Immature natural killer cell (primary cell): ENCODE measurements around the gene TEKT4. TPM values are rescaled to one million over a fixed set of nuclear protein-coding genes. Genes with fewer than 3 reads are reported as not detected.
"Not testable (repeated sequence)": the region's sequence is repeated elsewhere in the genome, so short reads cannot be mapped to it uniquely, and the experiment has no call there.

Source experiments
- DNase-seq, 3 donors: peaks; one replicate each; pipeline ENCODE4 v3.0.0; 2022; ENCODE audit warnings: mixed read lengths in 1 of 3
- H3K27ac Mint-ChIP-seq, 6 donors: one replicate each; pipeline ENCODE4 v1.8.0; 2020; ENCODE audit warnings: mixed read lengths in 6 of 6, mild to moderate bottlenecking in 5 of 6, inconsistent platforms in 4 of 6, moderate library complexity in 3 of 6
- H3K27me3 Mint-ChIP-seq, 3 donors: one replicate each; pipeline ENCODE4 v1.8.0; 2020 to 2021; ENCODE audit warnings: low read depth in 3 of 3, mild to moderate bottlenecking in 3 of 3, mixed read lengths in 3 of 3, moderate library complexity in 3 of 3, inconsistent platforms in 1 of 3
- H3K36me3 Mint-ChIP-seq, 3 donors: one replicate each; pipeline ENCODE4 v1.8.0; 2020; ENCODE audit warnings: mixed read lengths in 3 of 3, inconsistent platforms in 2 of 3, mild to moderate bottlenecking in 2 of 3
- H3K4me1 Mint-ChIP-seq, 2 donors: one replicate each; pipeline ENCODE4 v1.8.0; 2020; ENCODE audit warnings: inconsistent platforms in 2 of 2, mild to moderate bottlenecking in 2 of 2, mixed read lengths in 2 of 2, moderate library complexity in 1 of 2
- H3K4me3 Mint-ChIP-seq, 5 donors: one replicate each; pipeline ENCODE4 v1.8.0; 2020; ENCODE audit warnings: mild to moderate bottlenecking in 5 of 5, mixed read lengths in 5 of 5, inconsistent platforms in 3 of 5, moderate library complexity in 3 of 5
- H3K9me3 Mint-ChIP-seq, 6 donors: one replicate each; pipeline ENCODE4 v1.8.0; 2020; ENCODE audit warnings: mild to moderate bottlenecking in 6 of 6, mixed read lengths in 6 of 6, inconsistent platforms in 4 of 6, moderate library complexity in 3 of 6
- polyA plus RNA-seq, 3 donors: library from polyadenylated mRNA; unstranded; fragments of 300-500 nt; fragmentation: Illumina TruSeq; gene quantifications; one replicate each; pipeline ENCODE4 v1.2.3, GENCODE V29; 2021

Gene TEKT4
- polyA plus RNA-seq, 3 donors from 2014 or later = not detected

- H3K36me3 Mint-ChIP-seq = no peaks in the 10 kb centered on the region
- no peak overlapping the region for H3K27ac Mint-ChIP-seq
- H3K9me3 Mint-ChIP-seq = no peaks in the 10 kb centered on the region
- H3K4me1 Mint-ChIP-seq = no peaks in the 10 kb centered on the region
- no peak for DNase-seq
- no peak overlapping the region for H3K4me3 Mint-ChIP-seq
- H3K27me3 Mint-ChIP-seq = peaks cover 0 to 6% (median 1%) of the 10 kb centered on the region in 3 donors
Observed at GRCh38 chr2:94872676-94873361, 1.6 kb downstream of the TEKT4 start.

GRCh38 chr2:94873362-94874276 lies 2.4 kb downstream of the TEKT4 start:
- Mint-ChIP-seq H3K9me3 (no peaks in the 10 kb centered on the region), H3K4me3 (no peak overlapping the region), H3K27ac (no peak overlapping the region), H3K4me1 (no peaks in the 10 kb centered on the region), H3K36me3 (no peaks in the 10 kb centered on the region), H3K27me3 (peaks cover 0 to 6% (median 1%) of the 10 kb centered on the region in 3 donors)
- DNase-seq = no peak

GRCh38 chr2:94874277-94874997 lies 3.2 kb downstream of the TEKT4 start:
- Mint-ChIP-seq H3K36me3 (no peaks in the 10 kb centered on the region), H3K9me3 (no peaks in the 10 kb centered on the region), H3K27ac (no peak overlapping the region), H3K27me3 (peaks cover 0 to 2% (median 1%) of the 10 kb centered on the region in 3 donors), H3K4me3 (no peak overlapping the region), H3K4me1 (no peaks in the 10 kb centered on the region)
- peak in 2 of 3 donors; percentile 12 to 18 for DNase-seq

- no peaks in the 10 kb centered on the region for H3K9me3 Mint-ChIP-seq
Observed at GRCh38 chr2:94875064-94875819, 4.0 kb downstream of the TEKT4 start.

GRCh38 chr2:94875820-94876522 lies 4.7 kb downstream of the TEKT4 start:
- peaks cover 0 to 1% (median under 1%) of the 10 kb centered on the region in 3 donors for H3K27me3 Mint-ChIP-seq
- H3K4me1 Mint-ChIP-seq = no peaks in the 10 kb centered on the region
- H3K36me3 Mint-ChIP-seq = no peaks in the 10 kb centered on the region
- no peak for DNase-seq
- no peak overlapping the region for H3K4me3 Mint-ChIP-seq
- H3K27ac Mint-ChIP-seq = no peak overlapping the region
- no peaks in the 10 kb centered on the region for H3K9me3 Mint-ChIP-seq

More at GRCh38 chr2:94875064-94875819, 4.0 kb downstream of the TEKT4 start:
- Mint-ChIP-seq H3K4me3 (no peak overlapping the region), H3K27me3 (peaks cover 0 to 2% (median 1%) of the 10 kb centered on the region in 3 donors), H3K4me1 (no peaks in the 10 kb centered on the region), H3K36me3 (no peaks in the 10 kb centered on the region), H3K27ac (no peak overlapping the region)
- no peak for DNase-seq

- H3K36me3 Mint-ChIP-seq = no peaks in the 10 kb centered on the region
- peaks cover 0 to 1% (median 0%) of the 10 kb centered on the region in 3 donors for H3K27me3 Mint-ChIP-seq
- no peaks in the 10 kb centered on the region for H3K4me1 Mint-ChIP-seq
- H3K27ac Mint-ChIP-seq = no peak overlapping the region
- no peak overlapping the region for H3K4me3 Mint-ChIP-seq
- no peak for DNase-seq
- H3K9me3 Mint-ChIP-seq = no peaks in the 10 kb centered on the region
Observed at GRCh38 chr2:94876523-94876863, 5.3 kb downstream of the TEKT4 start.

GRCh38 chr2:94877129-94877528 lies 5.9 kb downstream of the TEKT4 start:
- peaks cover 0 to 1% (median 0%) of the 10 kb centered on the region in 3 donors for H3K27me3 Mint-ChIP-seq
- DNase-seq = no peak
- H3K36me3 Mint-ChIP-seq = no peaks in the 10 kb centered on the region
- H3K27ac Mint-ChIP-seq = no peak overlapping the region
- H3K4me3 Mint-ChIP-seq = no peak overlapping the region
- H3K4me1 Mint-ChIP-seq = no peaks in the 10 kb centered on the region
- H3K9me3 Mint-ChIP-seq = no peaks in the 10 kb centered on the region

GRCh38 chr2:94878575-94878974 lies 7.3 kb downstream of the TEKT4 start:
- H3K27ac Mint-ChIP-seq, H3K4me1 Mint-ChIP-seq, H3K4me3 Mint-ChIP-seq, H3K36me3 Mint-ChIP-seq, H3K9me3 Mint-ChIP-seq, DNase-seq, H3K27me3 Mint-ChIP-seq: not testable (repeated sequence)

- no peaks in the 10 kb centered on the region for H3K27me3 Mint-ChIP-seq
- H3K36me3 Mint-ChIP-seq = no peaks in the 10 kb centered on the region
- H3K4me3 Mint-ChIP-seq = no peak overlapping the region
- DNase-seq = no peak
- no peak overlapping the region for H3K27ac Mint-ChIP-seq
- H3K9me3 Mint-ChIP-seq = peaks cover 0 to 5% (median 0%) of the 10 kb centered on the region in 6 donors
- no peaks in the 10 kb centered on the region for H3K4me1 Mint-ChIP-seq
Observed at GRCh38 chr2:94879314-94879981, 8.2 kb downstream of the TEKT4 start.

- Mint-ChIP-seq H3K4me1 (no peaks in the 10 kb centered on the region), H3K9me3 (peaks cover 0 to 7% (median 0%) of the 10 kb centered on the region in 6 donors), H3K4me3 (no peak overlapping the region), H3K27me3 (no peaks in the 10 kb centered on the region), H3K27ac (no peak overlapping the region), H3K36me3 (no peaks in the 10 kb centered on the region)
- no peak for DNase-seq
Observed at GRCh38 chr2:94879982-94880377, 8.8 kb downstream of the TEKT4 start.

GRCh38 chr2:94880507-94880906 lies 9.3 kb downstream of the TEKT4 start:
- peaks cover 0 to 7% (median 0%) of the 10 kb centered on the region in 6 donors for H3K9me3 Mint-ChIP-seq
- H3K36me3 Mint-ChIP-seq = no peaks in the 10 kb centered on the region
- no peak overlapping the region for H3K27ac Mint-ChIP-seq
- no peak for DNase-seq
- H3K4me1 Mint-ChIP-seq = no peaks in the 10 kb centered on the region
- H3K4me3 Mint-ChIP-seq = no peak overlapping the region
- no peaks in the 10 kb centered on the region for H3K27me3 Mint-ChIP-seq

GRCh38 chr2:94881070-94881469 lies 9.8 kb downstream of the TEKT4 start:
- Mint-ChIP-seq H3K27me3 (no peaks in the 10 kb centered on the region), H3K9me3 (peaks cover 0 to 9% (median 0%) of the 10 kb centered on the region in 6 donors), H3K4me1 (no peaks in the 10 kb centered on the region), H3K4me3 (no peak overlapping the region), H3K27ac (no peak overlapping the region), H3K36me3 (no peaks in the 10 kb centered on the region)
- no peak for DNase-seq
